NCI-H1092 (cell line): ENCODE results near the gene ARHGEF26.

ENCODE experiments used
- DNase-seq: peaks from one replicate; lab custom pipeline; 2025; lab: John Stamatoyannopoulos, UW

ARHGEF26 gene

GRCh38 chr3:154152741-154153140, 31.6 kb downstream of the ARHGEF26 start:
- no peak for DNase-seq

- no peak for DNase-seq
Observed at GRCh38 chr3:154156530-154156929, 35.3 kb downstream of the ARHGEF26 start.

DNA sequence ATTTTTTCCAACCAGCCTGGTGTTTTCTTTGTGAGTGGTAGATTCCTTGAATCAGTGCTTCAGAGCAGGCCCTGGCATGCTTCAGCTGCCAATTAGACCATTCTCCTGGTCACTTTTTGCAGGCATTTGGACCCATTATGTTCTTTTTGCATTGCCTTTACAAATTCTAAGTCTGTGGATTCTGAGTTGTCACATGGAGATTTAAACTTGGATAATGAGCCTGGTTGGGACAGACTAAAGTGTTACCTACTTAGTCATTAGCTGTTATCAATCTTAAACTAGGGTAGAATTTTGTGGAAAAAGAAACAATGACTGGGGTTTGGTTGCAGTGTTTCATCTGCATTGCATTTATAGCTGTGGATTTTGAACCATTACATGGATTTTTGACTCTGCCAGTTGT, 40.6 kb downstream of the ARHGEF26 start:
- DNase-seq = no peak

GRCh38 chr3:154164387-154164786, 43.2 kb downstream of the ARHGEF26 start:
- DNase-seq = no peak

GRCh38 chr3:154168998-154169795, 48.0 kb downstream of the ARHGEF26 start:
- DNase-seq = no peak

DNA sequence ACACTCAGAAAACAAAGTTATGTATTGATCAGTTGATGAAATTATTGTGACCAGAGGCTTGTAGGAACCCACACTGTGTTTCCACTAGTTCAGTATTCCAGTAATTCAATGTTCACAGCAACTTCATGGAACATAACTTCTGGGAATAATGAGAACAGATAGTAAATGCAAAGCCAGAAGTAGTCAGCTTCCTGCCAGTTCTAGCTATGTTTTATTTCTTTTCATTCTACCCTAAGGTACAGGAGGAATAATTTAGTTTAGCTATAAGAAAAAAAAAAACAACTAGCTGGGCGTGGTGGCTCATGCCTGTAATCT, 48.6 kb downstream of the ARHGEF26 start:
- DNase-seq = no peak

- DNase-seq = no peak
Observed at GRCh38 chr3:154170300-154170699, 49.1 kb downstream of the ARHGEF26 start.

GRCh38 chr3:154175041-154175440, 53.9 kb downstream of the ARHGEF26 start:
- DNase-seq = no peak

- no peak for DNase-seq
Observed at GRCh38 chr3:154176036-154176435, 54.8 kb downstream of the ARHGEF26 start.

DNA sequence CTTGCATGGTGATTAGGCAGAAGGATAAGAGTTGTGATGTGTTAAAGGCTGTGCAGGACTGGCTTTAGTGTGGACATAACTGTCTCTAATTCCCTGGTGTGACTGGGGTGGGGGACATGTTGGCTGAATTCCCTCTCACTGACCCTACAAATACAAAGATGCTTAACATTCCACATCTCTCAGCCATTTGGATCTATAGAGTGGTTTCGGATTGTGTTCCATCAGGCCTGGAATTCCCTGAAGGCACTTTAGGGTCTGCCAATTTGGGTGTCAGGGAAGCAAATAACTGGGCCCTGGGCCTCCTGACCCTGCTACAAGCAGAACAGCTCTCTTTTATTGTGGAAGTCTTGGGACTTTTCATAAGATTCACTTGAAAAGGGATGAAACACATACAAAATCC, 56.2 kb downstream of the ARHGEF26 start:
- no peak for DNase-seq

- DNase-seq = no peak
Observed at GRCh38 chr3:154178172-154178571, 57.0 kb downstream of the ARHGEF26 start.

DNA sequence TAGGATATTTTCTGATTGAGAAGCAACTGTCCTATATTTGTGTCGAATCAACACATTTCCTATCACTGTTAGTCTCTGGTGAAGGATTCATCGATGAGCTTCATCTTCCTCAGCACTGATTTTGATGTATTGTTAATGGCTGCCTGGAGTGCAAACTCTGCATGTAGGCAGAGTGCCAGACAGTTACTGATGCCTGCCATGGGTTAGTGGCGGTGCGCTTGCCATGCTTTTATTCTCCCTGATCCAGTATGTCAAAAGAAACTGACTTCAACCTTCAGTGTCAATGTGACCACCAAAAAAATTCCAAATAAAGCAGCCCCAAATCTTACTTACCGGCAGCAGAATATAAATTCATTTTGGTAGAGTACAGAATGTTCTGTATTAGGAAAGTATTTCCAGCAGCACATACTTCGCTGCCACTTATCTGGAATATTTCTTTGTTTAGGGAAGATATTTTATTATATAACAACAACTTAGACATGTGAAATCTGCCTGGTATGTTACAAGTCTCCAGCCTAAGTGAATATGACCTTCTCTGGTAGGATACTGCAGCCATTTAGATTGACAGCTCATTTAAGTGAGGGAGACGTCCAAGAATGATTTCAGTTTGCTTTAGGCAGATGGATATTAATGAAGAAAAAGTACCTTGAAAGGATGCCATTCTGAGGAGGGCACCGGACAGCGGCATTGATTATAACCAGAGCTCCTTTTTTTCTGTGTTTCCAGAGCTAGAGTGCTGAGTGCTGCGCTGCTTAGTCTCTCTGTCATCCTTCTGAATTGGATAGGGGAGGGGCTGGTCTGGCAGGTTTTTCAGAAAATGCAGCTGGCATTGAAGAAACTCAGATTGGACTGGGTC, 59.9 kb downstream of the ARHGEF26 start:
- peak; percentile 28 for DNase-seq

GRCh38 chr3:154182322-154182922, 61.2 kb downstream of the ARHGEF26 start:
- peak; percentile 46 for DNase-seq

DNA sequence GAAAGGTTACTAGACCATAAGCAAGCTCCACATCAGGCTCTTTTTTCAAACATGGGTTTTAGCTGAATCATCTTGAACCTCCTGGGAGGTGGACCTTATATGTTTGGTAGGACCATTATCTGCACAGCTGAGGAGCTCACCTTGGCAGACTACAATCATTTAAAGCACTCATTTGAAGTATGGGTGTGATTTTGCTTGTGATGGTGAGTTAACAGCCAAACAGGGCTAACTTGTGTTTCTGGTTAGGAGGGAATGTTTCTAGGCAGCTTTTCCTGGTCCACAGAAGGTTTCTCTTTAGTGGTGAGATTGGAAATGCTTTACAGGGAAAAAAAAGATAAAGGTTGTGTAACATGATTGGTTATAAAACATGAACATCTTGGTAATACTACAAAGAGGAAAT, 61.8 kb downstream of the ARHGEF26 start:
- DNase-seq = no peak

GRCh38 chr3:154184582-154184981, 63.4 kb downstream of the ARHGEF26 start:
- DNase-seq = no peak

GRCh38 chr3:154188437-154188836, 67.2 kb downstream of the ARHGEF26 start:
- no peak for DNase-seq

GRCh38 chr3:154188846-154189245, 67.7 kb downstream of the ARHGEF26 start:
- no peak for DNase-seq

GRCh38 chr3:154191520-154191919, 70.3 kb downstream of the ARHGEF26 start:
- DNase-seq = no peak

DNA sequence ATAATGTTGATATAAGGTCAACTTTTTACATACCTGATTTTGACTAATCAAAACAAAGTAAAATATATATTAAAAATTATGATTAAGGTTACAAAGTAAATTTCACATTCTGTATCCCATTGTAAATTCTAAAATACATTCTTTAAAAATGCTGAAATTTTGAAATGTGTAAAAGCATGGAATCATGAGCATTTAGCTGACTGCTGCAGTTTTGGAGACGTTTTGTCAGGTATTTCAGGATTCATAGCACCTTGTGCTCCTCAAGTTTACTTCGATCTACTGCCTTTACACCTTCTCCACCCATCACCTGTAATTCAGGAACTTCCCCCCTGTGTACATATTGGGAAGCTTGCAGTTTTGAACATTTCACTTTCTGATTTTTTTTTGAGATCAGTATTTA, 71.0 kb downstream of the ARHGEF26 start:
- no peak for DNase-seq

GRCh38 chr3:154193000-154193615, 71.9 kb downstream of the ARHGEF26 start:
- DNase-seq = no peak

GRCh38 chr3:154194877-154195276, 73.7 kb downstream of the ARHGEF26 start:
- no peak for DNase-seq

GRCh38 chr3:154195620-154196356, 74.6 kb downstream of the ARHGEF26 start:
- no peak for DNase-seq
